ENCODE results near the gene ERRFI1.

The ERRFI1 gene

DNA sequence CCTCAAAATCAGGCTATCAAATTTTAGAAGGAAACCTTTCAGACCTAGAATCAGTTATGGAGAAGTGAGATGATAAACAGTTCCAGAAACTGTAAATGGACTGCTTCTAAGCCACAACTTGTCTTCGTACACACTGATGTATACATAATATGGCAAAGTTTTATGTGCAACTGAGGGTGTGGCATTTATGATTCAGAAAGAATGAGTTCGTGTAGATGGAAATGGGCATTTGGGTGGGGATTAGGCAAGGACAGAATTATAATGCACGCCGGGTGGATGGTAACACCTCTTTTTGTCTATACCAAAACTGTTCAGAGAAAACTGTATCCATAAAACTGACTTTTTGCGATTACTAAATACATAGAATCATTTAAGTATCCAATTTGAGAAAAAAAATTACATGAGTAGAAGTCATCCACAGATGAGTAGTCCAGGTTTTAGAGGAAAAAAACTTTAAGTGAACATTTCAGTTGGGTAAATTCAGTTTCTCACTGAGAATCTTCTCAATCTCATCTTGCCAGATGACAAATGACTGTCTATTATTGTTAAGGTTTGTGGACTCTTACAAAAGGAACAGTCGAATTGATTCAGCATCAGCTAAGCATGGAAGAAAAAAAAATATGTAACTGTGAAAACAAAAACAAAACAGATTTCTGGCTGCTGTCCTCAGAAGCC is 22.5 kb downstream of the ERRFI1 start:
- no peak for DNase-seq

DNA sequence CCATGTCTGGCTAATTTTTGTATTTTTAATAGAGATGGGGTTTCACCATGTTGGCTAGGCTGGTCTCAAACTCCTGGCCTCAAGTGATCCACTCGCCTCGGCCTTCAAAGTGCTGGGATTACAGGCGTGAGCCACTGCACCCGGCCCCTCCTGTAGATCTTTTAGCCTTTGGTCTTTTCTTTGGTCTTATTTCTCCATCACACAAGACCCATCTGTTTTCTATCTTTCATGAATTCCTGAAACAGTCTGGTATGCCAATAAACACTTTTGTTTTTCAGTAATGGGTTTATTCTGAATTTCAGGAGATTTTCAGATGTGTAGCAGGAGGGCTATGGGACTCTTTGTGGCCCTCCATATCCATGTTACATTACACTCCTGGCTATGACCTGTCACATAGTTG is 23.2 kb downstream of the ERRFI1 start:
- no peak for DNase-seq

DNA sequence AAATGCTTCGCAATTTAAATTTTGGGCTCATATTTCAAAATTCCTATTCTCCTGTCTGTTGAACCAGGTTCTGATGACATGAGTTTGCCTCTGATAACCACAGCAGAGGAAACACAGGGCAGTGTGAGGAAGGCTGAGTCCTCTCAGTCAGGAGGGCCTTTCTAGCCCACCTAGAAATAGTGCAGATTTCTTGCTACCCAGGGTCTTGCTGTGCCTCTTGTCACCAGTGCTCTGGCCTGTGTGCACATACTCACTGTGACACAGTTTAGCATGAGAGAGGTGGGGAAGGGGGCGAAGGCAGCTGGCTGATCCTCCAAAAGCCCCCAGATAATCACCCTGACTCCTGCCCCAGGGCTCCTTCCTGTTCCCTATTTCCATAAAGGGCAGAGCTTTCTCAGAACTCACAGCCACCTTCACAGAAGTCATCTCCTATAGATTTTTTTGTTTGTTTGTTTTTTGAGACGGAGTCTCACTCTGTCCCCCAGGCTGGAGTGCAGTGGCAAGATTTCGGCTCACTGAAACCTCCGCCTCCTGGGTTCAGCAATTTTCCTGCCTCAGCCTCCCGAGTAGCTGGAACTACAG is 23.7 kb downstream of the ERRFI1 start:
- DNase-seq: no peak

GRCh38 chr1:7995437-7995836 is 30.7 kb downstream of the ERRFI1 start:
- no peak for DNase-seq

DNA sequence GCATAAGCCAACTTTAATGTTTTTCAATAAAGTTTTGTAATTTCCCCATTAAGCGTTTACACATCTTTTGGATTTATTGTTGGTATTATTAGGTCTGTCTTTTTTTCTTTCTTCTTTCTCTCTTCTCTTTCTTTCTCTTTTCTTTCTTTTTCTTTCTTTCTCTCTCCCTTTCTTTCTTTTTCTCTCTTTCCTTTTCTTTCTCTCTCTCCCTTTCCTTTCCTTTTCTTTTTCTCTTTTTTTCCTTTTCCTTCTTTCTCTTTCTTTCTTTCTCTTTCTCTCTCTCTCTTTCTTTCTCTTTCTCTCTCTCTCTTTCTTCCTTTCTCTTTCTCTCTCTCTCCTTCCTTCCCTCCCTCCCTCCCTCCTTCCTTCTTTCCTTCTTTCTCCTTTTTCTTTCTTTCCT is 31.3 kb downstream of the ERRFI1 start:
- DNase-seq: no peak

DNA sequence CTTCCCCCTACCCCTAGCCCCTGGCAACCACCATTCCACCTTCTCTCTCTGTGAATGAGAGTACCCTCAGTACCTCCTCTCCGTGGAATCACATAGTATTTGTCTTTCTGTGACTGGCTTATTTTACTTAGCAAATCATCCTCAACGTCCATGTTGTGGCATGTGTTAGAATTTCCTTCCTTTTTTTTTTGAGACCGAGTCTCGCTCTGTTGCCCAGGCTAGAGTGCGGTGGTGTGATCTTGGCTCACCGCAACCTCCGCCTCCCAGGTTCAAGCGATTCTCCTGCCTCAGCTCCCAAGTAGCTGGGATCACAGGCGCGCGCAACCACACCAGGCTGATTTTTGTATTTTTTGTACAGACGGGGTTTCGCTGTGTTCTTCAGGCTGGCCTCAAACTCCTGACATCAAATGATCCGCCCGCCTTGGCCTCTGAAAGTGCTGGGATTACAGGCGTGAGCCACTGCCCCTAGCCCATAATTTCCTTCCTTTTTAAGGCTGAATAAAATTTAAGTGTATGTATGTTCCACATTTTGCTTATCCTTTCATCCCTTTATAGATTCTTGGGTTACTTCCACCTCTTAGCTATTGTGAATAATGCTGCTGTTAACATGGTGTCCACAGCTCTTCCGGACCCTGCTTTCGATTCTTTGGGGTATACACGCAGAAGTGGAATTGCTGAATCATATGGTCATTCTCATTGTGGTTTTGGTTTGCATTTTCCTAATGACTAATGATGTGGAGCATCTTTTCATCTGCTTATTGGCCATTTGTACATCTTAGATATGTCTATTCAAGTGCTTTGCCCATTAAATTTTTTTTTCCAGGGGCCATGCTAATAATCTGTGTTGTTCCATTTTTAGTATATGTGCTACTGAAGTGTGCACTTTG is 32.3 kb downstream of the ERRFI1 start:
- no peak for DNase-seq

- no peak for DNase-seq
Measured at GRCh38 chr1:7992885-7993284, 33.2 kb downstream of the ERRFI1 start.

DNA sequence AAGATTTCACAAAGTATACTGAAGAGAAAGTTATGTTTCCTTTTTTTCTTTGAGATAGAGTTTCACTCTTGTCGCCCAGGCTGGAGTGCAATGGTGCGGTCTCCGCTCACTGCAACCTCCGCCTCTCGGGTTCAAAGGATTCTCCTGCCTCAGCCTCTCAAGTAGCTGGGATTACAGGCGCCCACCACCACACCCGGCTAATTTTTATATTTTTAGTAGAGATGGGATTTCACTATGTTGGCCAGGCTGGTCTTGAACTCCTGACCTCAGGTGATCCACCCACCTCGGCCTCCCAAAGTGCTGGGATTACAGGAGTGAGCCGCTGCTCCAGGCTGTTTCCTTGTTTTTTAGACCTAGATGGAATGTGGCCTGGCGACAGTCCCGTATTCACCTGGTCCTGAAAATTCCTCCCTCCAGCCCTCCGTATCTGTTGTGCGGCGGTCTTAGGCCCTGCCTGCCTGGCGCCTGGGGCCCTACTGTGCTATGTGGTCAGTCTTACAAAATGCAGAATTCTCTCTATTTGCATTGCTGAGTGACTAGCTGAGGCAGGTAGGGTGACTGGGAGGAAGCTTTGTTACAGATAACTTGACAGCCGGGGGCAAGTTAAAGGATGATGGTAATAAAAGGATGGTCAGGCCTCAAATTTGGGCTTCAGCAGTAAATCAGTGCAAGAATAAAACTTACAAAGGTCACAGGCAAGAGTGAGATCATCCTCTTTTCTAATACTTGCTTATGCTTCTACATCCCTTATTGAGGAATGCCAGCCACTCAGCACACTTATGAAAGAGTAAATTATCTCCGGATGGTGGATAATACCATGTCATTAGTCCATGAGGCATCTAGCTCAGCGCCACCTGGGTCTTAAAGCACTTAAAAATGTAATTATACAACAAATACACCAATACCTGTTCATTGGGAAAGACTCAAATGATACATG is 34.3 kb downstream of the ERRFI1 start:
- DNase-seq: no peak

GRCh38 chr1:7989762-7990428 is 36.2 kb downstream of the ERRFI1 start:
- no peak for DNase-seq

GRCh38 chr1:7988576-7988975 is 37.5 kb downstream of the ERRFI1 start:
- DNase-seq: no peak

- no peak for DNase-seq
Measured at GRCh38 chr1:7987528-7987927, 38.6 kb downstream of the ERRFI1 start.

DNA sequence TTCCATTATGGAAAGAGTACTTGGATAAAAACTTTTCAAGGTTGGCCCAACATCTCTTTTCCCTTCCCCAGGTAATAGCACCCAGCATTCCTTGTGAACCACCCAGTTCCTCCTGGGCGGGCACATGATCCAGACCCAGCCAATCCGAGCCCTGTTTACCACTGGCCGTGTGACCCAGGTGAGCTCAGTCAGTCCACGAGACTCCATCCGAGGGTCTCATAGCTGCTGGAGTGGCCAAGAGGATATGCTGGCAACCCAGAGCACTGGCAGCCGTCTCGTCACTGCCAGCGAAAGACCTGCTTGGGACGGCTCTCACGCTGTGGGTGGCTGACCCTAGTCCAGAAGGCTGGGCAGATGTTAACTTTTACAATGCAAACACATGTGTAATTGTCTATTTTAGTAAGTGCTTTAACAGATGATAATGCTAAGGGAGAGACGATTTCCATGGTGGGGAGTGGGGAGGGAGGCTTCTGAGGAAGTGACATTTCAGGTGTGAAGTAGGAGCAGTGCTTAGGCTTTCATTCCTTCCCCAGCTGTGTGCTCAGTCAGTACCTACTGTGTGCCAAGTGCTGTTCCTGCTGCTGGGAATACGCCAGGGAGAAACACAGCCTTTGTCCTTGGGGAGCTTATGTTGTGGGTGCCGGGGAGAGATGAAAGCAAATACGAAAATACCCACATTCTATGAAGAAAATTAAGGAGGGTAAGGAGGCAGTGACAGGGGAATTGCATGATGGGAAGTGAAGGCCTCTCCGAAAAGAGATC is 40.1 kb downstream of the ERRFI1 start:
- no peak for DNase-seq

GRCh38 chr1:7984811-7985210 is 41.3 kb downstream of the ERRFI1 start:
- no peak for DNase-seq

- no peak for DNase-seq
Measured at GRCh38 chr1:7983086-7983778, 42.9 kb downstream of the ERRFI1 start.

- DNase-seq: no peak
Measured at GRCh38 chr1:7980984-7981383, 45.1 kb downstream of the ERRFI1 start.

DNA sequence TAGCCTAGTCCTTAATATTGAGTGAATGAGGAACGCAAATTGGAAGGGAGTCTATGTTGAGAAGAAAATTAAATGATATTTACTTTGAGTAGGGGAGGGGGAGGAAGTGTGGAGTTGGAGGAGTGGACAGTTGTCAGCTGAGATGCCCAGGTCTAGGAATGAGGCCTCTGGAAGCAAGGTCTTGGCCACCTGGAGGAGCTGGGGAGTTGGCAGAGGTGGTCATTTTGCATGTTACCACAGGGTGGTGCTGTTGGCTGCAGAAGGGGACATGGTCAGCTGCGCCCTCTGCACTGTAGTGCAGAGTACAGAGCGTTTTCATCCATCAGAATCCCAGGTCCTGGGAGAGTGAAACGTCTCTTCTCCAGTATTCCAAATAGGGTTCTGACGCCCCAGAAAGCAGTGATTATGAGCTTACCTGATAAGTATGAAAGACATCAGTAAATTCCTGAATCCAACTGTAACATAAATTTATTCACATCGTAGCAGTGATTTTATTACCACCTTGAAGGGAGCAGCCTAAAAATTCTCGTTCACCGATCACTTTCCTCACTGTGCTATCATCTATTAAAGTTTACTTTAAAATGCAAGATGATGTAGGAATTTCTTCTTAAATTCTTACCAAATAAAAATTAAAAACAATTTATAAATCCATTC is 50.8 kb downstream of the ERRFI1 start:
- DNase-seq: no peak

- DNase-seq: no peak
Measured at GRCh38 chr1:7973086-7973485, 53.0 kb downstream of the ERRFI1 start.

DNA sequence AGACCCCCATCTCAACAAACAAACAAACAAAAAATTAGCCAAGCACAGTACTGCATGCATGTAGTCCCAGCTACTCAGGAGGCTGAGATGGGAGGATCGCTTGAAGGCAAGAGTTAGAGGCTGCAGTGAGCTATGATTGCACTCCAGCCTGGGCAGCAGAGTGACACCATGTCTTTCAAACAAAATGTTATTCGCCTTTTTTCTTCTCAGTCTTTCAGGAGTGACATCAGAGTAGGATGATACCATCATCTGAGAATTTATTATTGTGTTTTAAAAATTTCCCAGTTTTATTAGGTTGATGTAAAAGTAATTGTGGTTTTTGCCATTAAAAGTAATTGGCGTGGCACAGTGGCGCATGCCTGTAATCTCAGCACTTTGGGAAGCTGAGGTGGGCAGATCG is 53.8 kb downstream of the ERRFI1 start:
- DNase-seq: no peak

DNA sequence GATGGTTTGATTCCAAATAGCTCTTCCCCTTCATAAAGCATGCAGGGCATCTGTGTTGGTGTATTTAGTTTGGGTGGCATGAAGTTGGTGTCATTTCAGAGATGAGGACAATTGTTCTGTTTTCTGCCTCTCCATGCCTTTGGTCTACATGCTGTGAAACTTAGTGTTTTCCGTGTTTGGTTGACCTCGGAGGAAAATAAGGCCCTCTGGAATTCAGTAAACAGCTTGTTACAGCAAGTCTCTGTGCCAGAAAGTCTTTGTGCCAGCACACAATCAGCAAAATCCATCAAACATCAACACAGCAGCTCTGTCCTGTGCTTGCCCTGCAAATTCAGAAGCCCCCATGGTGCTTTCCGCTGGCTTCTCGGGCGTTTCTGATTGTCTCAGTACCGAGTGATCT is 55.1 kb downstream of the ERRFI1 start:
- no peak for DNase-seq

DNA sequence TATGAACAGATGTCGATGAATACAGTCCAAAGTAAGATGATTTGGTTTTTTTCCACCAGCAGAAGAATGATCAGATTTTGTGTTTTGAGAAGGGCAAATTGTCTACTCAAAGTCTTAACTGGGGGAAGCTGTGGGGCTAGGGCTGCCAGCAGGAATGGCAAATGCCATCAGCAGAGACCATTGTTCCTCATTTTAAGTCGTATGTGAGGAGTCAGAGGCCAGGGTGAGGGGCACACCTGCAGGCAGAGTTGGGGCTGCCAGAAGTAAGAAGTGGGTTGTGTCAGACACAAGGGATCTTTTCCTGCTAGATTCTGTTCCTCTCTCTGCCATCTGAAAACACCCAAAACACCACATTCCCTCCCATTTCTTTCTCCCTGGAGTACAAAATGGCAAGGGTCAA is 55.9 kb downstream of the ERRFI1 start:
- no peak for DNase-seq

All from NCI-H2081 treated with DMSO at 0.1 percent for 48 hours (cell line).